OCI-LY1 (cell line): ENCODE data around the gene FIBIN.
A peak's percentile ranks its signal among the peaks of the same experiment; 100 is the strongest.

ENCODE experiments used
- H2AFZ ChIP-seq: fragments of 200-600 bp; sonication (generic), shearing (Covaris generic); 2 replicates; pipeline ENCODE4 v1.6.0; 2014; ENCODE audit warnings: antibody characterized with exemption, mild to moderate bottlenecking, low read length
- H3F3A ChIP-seq: fragments of 200-600 bp; sonication (generic), shearing (Covaris generic); 2 replicates; pipeline ENCODE4 v1.6.0; 2014; ENCODE audit warnings: mild to moderate bottlenecking, antibody characterized with exemption, low read length, moderate library complexity; ENCODE audit not compliant: insufficient read depth
- H3K27ac ChIP-seq: fragments of 200-600 bp; sonication (generic); 2 replicates; pipeline ENCODE4 v1.5.1; 2014; ENCODE audit warnings: low read length, mixed run types, mild to moderate bottlenecking, low read depth; ENCODE audit not compliant: poor library complexity, severe bottlenecking
- H3K27me3 ChIP-seq: fragments of 200-600 bp; sonication (generic); 2 replicates; pipeline ENCODE4 v1.6.0; 2014; ENCODE audit warnings: antibody characterized with exemption, mild to moderate bottlenecking, low read length, moderate library complexity; ENCODE audit not compliant: insufficient read depth
- H3K36me3 ChIP-seq: fragments of 200-600 bp; sonication (generic); 2 replicates; pipeline ENCODE4 v1.6.1; 2014; ENCODE audit warnings: mild to moderate bottlenecking, antibody characterized with exemption, low read length, moderate library complexity, mixed read lengths; ENCODE audit not compliant: insufficient read depth
- H3K4me1 ChIP-seq: fragments of 200-600 bp; sonication (generic); 2 replicates; pipeline ENCODE4 v1.5.1; 2014; ENCODE audit warnings: mild to moderate bottlenecking, low read length, moderate library complexity; ENCODE audit not compliant: insufficient read depth, severe bottlenecking
- H3K4me2 ChIP-seq: fragments of 200-600 bp; sonication (generic), shearing (Covaris generic); 2 replicates; pipeline ENCODE4 v1.6.1; 2014; ENCODE audit warnings: low read length
- H3K4me3 ChIP-seq: fragments of 200-600 bp; sonication (generic); 2 replicates; pipeline ENCODE4 v1.5.1; 2014; ENCODE audit warnings: low read length, low read depth, mild to moderate bottlenecking, mixed read lengths; ENCODE audit not compliant: poor library complexity, severe bottlenecking
- H3K79me2 ChIP-seq: fragments of 200-600 bp; shearing (Covaris generic); 2 replicates; pipeline ENCODE4 v1.6.1; 2016; ENCODE audit warnings: mixed run types, low read length, mixed read lengths; ENCODE audit not compliant: insufficient read depth
- H3K9ac ChIP-seq: fragments of 200-600 bp; sonication (generic), shearing (Covaris generic); 2 replicates; pipeline ENCODE4 v1.6.1; 2014; ENCODE audit warnings: mild to moderate bottlenecking, low read length, mixed read lengths
- H3K9me2 ChIP-seq: fragments of 200-600 bp; sonication (generic), shearing (Covaris generic); 2 replicates; pipeline ENCODE4 v1.6.1; 2014; ENCODE audit warnings: low read depth, mild to moderate bottlenecking, low read length, mixed read lengths
- H3K9me3 ChIP-seq: fragments of 200-600 bp; shearing (Covaris generic); 2 replicates; pipeline ENCODE4 v1.6.1; 2014; ENCODE audit warnings: low read length, mixed read lengths
- H4K20me1 ChIP-seq: fragments of 200-600 bp; sonication (generic), shearing (Covaris generic); 2 replicates; pipeline ENCODE4 v1.6.0; 2016; ENCODE audit warnings: mild to moderate bottlenecking, low read length; ENCODE audit not compliant: insufficient read depth
- EZH2 ChIP-seq: fragments of 200-600 bp; sonication (generic), shearing (Covaris generic); IDR thresholded peaks from 2 replicates; pipeline ENCODE4 v1.8.0; 2017; ENCODE audit warnings: borderline replicate concordance, mixed run types, mild to moderate bottlenecking, antibody characterized with exemption, low read length, moderate library complexity, mixed read lengths
- TF ChIP-seq, protein P1 (sequence below): fragments of 200-600 bp; sonication (generic), shearing (Covaris generic); IDR thresholded peaks from 2 replicates; pipeline ENCODE4 v1.5.1; 2017; ENCODE audit warnings: mild to moderate bottlenecking, antibody characterized with exemption, low read length, moderate library complexity, mixed read lengths

The FIBIN gene

GRCh38 chr11:26992031-26992541 lies 1.8 kb upstream of the FIBIN start:
- H3K79me2 ChIP-seq = peaks cover 42% of the 10 kb centered on the region
- H2AFZ ChIP-seq = no peak overlapping the region
- H4K20me1 ChIP-seq = no peaks in the 10 kb centered on the region
- H3F3A ChIP-seq = no peaks in the 10 kb centered on the region
- 0 out of 2 replicates have a peak, but pooled peaks cover 4% of the 10 kb centered on the region for H3K9me3 ChIP-seq
- H3K4me3 ChIP-seq = peak overlapping the region; percentile 79
- peak overlapping the region; percentile 68 for H3K4me2 ChIP-seq
- H3K4me1 ChIP-seq = peaks cover 86% of the 10 kb centered on the region
- no peaks in the 10 kb centered on the region for H3K27me3 ChIP-seq
- H3K36me3 ChIP-seq = peaks cover 18% of the 10 kb centered on the region
- no peaks in the 10 kb centered on the region for H3K9me2 ChIP-seq
- H3K27ac ChIP-seq = peak overlapping the region; percentile 92
- H3K9ac ChIP-seq = peak overlapping the region; percentile 95
- TF ChIP-seq, protein P1, sequence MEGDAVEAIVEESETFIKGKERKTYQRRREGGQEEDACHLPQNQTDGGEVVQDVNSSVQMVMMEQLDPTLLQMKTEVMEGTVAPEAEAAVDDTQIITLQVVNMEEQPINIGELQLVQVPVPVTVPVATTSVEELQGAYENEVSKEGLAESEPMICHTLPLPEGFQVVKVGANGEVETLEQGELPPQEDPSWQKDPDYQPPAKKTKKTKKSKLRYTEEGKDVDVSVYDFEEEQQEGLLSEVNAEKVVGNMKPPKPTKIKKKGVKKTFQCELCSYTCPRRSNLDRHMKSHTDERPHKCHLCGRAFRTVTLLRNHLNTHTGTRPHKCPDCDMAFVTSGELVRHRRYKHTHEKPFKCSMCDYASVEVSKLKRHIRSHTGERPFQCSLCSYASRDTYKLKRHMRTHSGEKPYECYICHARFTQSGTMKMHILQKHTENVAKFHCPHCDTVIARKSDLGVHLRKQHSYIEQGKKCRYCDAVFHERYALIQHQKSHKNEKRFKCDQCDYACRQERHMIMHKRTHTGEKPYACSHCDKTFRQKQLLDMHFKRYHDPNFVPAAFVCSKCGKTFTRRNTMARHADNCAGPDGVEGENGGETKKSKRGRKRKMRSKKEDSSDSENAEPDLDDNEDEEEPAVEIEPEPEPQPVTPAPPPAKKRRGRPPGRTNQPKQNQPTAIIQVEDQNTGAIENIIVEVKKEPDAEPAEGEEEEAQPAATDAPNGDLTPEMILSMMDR = no peak
- no peak for TF ChIP-seq EZH2

DNA sequence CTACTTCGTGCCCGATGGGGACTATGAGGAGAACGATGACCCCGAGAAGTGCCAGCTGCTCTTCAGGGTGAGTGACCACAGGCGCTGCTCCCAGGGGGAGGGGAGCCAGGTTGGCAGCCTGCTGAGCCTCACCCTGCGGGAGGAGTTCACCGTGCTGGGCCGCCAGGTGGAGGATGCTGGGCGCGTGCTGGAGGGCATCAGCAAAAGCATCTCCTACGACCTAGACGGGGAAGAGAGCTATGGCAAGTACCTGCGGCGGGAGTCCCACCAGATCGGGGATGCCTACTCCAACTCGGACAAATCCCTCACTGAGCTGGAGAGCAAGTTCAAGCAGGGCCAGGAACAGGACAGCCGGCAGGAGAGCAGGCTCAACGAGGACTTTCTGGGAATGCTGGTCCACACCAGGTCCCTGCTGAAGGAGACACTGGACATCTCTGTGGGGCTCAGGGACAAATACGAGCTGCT lies 751 bp downstream of the FIBIN start:
- H3F3A ChIP-seq = no peaks in the 10 kb centered on the region
- H3K27me3 ChIP-seq = no peaks in the 10 kb centered on the region
- no peaks in the 10 kb centered on the region for H3K9me2 ChIP-seq
- peak overlapping the region; percentile 68 for H3K4me2 ChIP-seq
- peaks cover 94% of the 10 kb centered on the region for H3K4me1 ChIP-seq
- H2AFZ ChIP-seq = no peak overlapping the region
- peaks cover 42% of the 10 kb centered on the region for H3K79me2 ChIP-seq
- H3K36me3 ChIP-seq = peaks cover 12% of the 10 kb centered on the region
- TF ChIP-seq, protein P1 = no peak
- no peak for TF ChIP-seq EZH2
- H3K9ac ChIP-seq = peak overlapping the region; percentile 95
- H3K4me3 ChIP-seq = peak overlapping the region; percentile 79
- no peaks in the 10 kb centered on the region for H4K20me1 ChIP-seq
- peak overlapping the region; percentile 92 for H3K27ac ChIP-seq
- no peaks in the 10 kb centered on the region for H3K9me3 ChIP-seq

GRCh38 chr11:26995701-26996460 lies 2.0 kb downstream of the FIBIN start:
- TF ChIP-seq, protein P1 = no peak
- TF ChIP-seq EZH2 = no peak
- H3K4me3 ChIP-seq = peak overlapping the region; percentile 79
- H3K79me2 ChIP-seq = peaks cover 42% of the 10 kb centered on the region

More at GRCh38 chr11:26995701-26996460, 2.0 kb downstream of the FIBIN start:
- Histone ChIP-seq H3K4me2 (peak overlapping the region; percentile 68), H3F3A (no peaks in the 10 kb centered on the region), H2AFZ (no peak overlapping the region), H3K9me3 (no peaks in the 10 kb centered on the region), H3K36me3 (peaks cover 12% of the 10 kb centered on the region), H3K9ac (peak overlapping the region; percentile 95), H3K27ac (peak overlapping the region; percentile 92), H4K20me1 (no peaks in the 10 kb centered on the region), H3K4me1 (peaks cover 92% of the 10 kb centered on the region), H3K27me3 (no peaks in the 10 kb centered on the region), H3K9me2 (no peaks in the 10 kb centered on the region)
